ENCODE data around the gene ANP32A.

The ANP32A gene

DNA sequence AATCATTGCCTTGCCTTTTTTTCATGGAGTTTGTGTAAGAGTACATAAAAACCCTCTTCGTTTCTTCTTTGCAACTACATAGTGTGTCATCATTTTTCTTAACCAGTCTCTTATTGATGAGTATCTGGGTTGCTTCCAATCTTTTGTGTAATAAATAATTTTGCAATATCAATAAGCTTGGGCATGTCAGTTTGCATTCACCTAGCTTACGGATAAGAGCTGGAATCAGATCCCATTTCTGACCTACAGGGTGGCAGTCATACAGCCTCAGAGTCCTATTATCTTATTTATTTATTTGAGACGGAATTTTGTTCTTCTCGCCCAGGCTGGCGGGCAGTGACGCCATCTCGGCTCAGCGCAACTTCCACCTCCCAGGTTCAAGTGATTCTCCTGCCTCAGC lies 18.3 kb downstream of the ANP32A start:
- Histone ChIP-seq H3K4me1 (ENCODE audit: control insufficient read depth, insufficient read depth, low read length) (peaks cover 19% of the 10 kb centered on the region), H3K4me3 (ENCODE audit: low read length) (no peak overlapping the region), H3K9ac (ENCODE audit: low read length) (no peak overlapping the region), H3K27me3 (ENCODE audit: control insufficient read depth, insufficient read depth, low read length) (no peaks in the 10 kb centered on the region), H3K27ac (ENCODE audit: low read depth, low read length) (no peak overlapping the region), H3K36me3 (ENCODE audit: control insufficient read depth, insufficient read depth, low read length) (no peaks in the 10 kb centered on the region)

DNA sequence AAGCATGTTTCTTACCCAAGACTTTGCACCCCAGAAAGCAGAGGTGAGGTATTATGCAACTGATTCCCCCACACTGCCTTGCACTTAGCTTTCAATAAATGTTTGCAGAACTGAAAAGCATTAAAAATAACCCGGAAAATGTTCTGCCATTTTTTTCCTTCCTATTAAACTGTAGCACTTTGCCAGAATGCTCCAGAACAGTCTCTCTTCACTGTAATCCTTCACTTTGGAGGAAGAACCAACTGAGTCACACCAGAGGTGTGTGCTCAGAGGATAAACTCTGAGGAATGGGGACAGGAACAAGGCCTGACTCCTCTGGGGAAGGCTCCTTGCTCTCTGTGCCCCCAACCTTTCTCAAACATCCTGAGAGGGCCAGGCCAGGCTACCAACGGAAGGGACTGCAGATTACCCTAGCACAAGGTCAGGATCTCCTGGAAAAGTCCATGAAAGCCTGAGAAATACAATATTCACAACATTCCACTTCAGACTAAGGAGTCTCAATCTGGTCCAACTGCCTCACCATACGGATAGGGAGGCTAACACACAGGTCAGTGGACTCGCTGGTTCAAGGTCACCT lies 19.0 kb downstream of the ANP32A start:
- no peak overlapping the region for H3K4me3 ChIP-seq (ENCODE audit: low read length)
- no peaks in the 10 kb centered on the region for H3K36me3 ChIP-seq (ENCODE audit: control insufficient read depth, insufficient read depth, low read length)
- no peak overlapping the region for H3K27ac ChIP-seq (ENCODE audit: low read depth, low read length)
- H3K9ac ChIP-seq (ENCODE audit: low read length): no peak overlapping the region
- no peaks in the 10 kb centered on the region for H3K27me3 ChIP-seq (ENCODE audit: control insufficient read depth, insufficient read depth, low read length)
- peaks cover 12% of the 10 kb centered on the region for H3K4me1 ChIP-seq (ENCODE audit: control insufficient read depth, insufficient read depth, low read length)

DNA sequence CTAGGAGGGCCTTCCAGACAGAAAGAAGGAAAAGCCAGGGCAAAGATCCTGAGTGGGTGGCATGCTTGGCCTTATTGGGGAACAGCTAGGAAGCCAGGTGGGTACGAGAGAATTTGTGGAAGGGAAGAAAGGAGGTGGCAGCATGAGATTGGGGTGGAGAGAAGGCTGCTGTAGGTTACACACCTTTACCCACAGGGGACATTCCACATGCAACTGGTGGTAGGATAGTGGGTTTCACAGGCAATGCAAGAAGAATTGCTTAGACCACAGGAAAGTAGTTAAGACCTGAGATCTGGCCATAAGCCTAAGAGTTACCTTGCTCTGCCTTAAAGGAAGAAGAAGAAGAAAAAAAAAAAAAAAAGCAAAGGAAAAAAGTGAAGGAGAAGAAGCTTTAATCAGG lies 19.8 kb downstream of the ANP32A start:
- no peak overlapping the region for H3K27ac ChIP-seq (ENCODE audit: low read depth, low read length)
- H3K27me3 ChIP-seq (ENCODE audit: control insufficient read depth, insufficient read depth, low read length): no peaks in the 10 kb centered on the region
- peaks cover 4% of the 10 kb centered on the region for H3K4me1 ChIP-seq (ENCODE audit: control insufficient read depth, insufficient read depth, low read length)
- no peaks in the 10 kb centered on the region for H3K36me3 ChIP-seq (ENCODE audit: control insufficient read depth, insufficient read depth, low read length)
- no peak overlapping the region for H3K4me3 ChIP-seq (ENCODE audit: low read length)
- H3K9ac ChIP-seq (ENCODE audit: low read length): no peak overlapping the region

DNA sequence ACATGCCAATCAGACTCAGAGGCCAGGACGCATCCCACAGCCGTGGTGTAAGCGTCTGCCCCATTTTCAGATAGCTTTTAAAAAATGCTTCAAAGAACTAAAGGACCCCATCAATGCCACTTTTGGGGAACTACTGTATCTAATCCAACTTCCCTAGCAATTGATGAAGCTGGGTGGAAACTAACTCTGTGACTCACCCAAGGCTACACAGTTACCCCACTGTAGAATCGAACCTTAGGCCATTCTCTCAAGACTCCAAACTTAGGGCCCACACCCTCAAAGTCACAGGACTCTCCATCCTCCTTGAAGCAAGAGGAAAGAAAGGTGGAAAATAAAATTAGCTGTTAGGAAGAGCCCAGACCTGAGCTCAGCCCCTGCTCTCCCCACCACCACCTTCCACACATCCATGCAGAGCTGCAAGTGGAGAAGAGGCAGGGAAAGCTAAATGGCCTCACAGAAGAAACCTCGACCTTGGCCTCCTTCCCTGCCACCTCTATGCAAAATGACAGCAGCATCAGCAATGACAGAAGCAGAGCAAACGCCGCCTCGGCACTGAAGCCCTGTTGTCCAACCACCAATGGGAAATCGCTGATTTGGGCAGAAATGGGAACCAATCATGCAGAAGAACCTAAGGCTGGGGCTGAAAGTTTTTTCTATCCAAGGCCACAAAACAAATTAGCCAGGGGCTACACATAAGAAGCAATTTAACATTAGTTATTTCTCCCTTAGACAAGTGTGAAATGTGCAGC lies 22.2 kb downstream of the ANP32A start:
- H3K36me3 ChIP-seq (ENCODE audit: control insufficient read depth, insufficient read depth, low read length): no peaks in the 10 kb centered on the region
- H3K4me1 ChIP-seq (ENCODE audit: control insufficient read depth, insufficient read depth, low read length): peaks cover 15% of the 10 kb centered on the region
- no peak overlapping the region for H3K9ac ChIP-seq (ENCODE audit: low read length)
- H3K27me3 ChIP-seq (ENCODE audit: control insufficient read depth, insufficient read depth, low read length): no peaks in the 10 kb centered on the region
- no peak overlapping the region for H3K27ac ChIP-seq (ENCODE audit: low read depth, low read length)
- H3K4me3 ChIP-seq (ENCODE audit: low read length): no peak overlapping the region

DNA sequence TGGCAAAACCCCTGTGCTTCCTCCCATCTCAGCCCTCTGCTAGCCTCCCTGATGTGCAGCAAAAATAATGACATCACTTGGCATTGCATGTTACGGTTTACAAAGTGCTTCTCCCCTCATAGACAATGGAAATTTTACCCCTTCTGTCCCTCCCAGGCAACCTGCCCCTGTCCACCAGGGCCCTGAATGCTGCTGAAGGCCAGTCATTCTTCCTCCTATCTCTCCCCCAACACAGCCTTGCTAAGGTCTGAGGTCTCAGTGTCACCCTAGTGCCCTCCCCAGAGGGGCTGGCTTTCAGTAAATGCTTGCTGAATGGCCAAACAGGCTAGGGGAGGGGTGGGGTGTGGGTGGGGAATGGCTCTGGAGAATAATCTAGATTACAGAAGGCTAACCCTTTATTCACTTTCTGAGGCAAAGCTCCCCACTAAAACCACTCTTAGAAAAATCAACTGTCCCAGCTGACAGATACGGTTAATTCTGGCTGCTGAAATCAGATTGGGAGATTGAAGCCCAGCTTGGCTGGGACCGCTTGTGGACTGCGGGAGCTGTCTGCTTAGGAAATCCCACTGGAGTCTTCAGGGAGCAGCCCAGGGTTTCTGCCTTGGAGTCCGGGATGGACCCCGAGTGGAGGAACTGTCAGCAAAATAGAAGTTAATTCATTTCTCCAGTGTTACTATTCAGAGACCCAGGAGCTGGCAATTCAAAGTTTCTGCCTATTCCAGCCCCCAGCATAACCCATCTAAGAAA lies 22.9 kb downstream of the ANP32A start:
- Histone ChIP-seq H3K9ac (ENCODE audit: low read length) (no peak overlapping the region), H3K4me1 (ENCODE audit: control insufficient read depth, insufficient read depth, low read length) (peaks cover 21% of the 10 kb centered on the region), H3K4me3 (ENCODE audit: low read length) (no peak overlapping the region), H3K27ac (ENCODE audit: low read depth, low read length) (no peak overlapping the region), H3K27me3 (ENCODE audit: control insufficient read depth, insufficient read depth, low read length) (no peaks in the 10 kb centered on the region), H3K36me3 (ENCODE audit: control insufficient read depth, insufficient read depth, low read length) (no peaks in the 10 kb centered on the region)

DNA sequence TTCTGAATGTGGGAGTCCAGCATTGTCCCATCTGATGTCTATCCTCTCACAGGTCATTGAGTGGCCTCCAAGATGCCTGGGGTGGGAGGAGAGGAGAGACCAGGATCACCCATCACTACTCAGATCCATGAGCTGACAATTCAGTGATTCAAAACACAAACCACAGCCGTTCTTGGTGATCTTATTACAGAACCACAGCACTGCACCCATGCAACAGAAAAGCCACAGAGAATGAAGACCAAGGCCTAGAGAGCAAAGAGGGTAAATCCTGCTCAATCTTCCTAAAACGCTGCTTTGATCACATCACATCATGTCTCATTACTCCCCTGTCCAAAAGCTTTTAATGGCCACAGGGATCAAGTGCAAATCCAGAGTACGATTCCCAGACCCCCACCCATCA lies 23.5 kb downstream of the ANP32A start:
- Histone ChIP-seq H3K9ac (ENCODE audit: low read length) (no peak overlapping the region), H3K27me3 (ENCODE audit: control insufficient read depth, insufficient read depth, low read length) (no peaks in the 10 kb centered on the region), H3K4me3 (ENCODE audit: low read length) (no peak overlapping the region), H3K27ac (ENCODE audit: low read depth, low read length) (no peak overlapping the region), H3K4me1 (ENCODE audit: control insufficient read depth, insufficient read depth, low read length) (peaks cover 22% of the 10 kb centered on the region), H3K36me3 (ENCODE audit: control insufficient read depth, insufficient read depth, low read length) (no peaks in the 10 kb centered on the region)

DNA sequence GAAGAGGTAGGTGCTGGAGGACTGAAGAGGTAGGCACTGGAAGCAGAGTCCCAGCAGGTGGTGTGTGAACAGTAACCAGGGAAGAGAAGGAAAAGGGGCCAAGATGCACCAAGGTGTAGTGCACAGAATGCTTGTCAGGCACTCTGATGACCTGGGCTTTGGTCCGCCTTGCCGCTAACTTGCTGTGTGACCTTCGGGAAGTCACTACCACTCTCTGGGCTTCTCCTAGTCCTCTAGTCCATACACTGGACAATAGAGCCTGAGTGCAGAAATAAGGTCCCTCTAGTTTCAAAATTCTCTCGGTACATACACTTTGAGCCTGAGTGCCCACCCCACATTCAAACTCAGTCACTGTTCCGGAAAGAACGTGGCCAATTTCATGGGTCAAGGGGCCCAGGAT lies 24.1 kb downstream of the ANP32A start:
- H3K4me1 ChIP-seq (ENCODE audit: control insufficient read depth, insufficient read depth, low read length): peaks cover 22% of the 10 kb centered on the region
- H3K9ac ChIP-seq (ENCODE audit: low read length): no peak overlapping the region
- no peaks in the 10 kb centered on the region for H3K27me3 ChIP-seq (ENCODE audit: control insufficient read depth, insufficient read depth, low read length)
- no peak overlapping the region for H3K4me3 ChIP-seq (ENCODE audit: low read length)
- H3K27ac ChIP-seq (ENCODE audit: low read depth, low read length): no peak overlapping the region
- no peaks in the 10 kb centered on the region for H3K36me3 ChIP-seq (ENCODE audit: control insufficient read depth, insufficient read depth, low read length)

DNA sequence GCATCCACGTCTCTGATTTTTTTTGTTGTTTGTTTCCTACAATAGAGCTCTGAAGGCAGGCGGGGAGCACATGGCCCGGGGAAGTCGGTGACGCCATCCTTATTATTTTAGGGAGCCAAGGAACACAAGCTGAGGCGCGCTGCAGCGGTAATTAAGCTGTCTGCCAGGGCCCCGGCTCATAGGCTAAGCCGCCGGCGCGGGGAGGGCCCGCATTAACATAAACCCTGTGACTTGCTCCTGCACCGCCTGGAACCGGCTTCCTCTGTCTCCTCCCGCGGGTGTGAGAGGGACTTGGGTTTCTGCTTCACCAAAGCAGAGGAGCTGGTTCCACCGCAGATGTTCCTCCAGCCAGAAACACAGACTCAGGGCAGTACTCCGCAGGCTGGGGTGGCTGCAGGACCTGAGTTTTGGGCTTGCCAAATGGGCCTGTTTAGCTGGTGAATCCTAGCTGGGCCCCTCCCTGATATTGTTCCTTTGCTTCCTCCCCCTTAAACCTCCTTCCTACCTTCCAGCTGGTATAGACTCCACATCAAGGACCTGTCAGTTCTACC lies 25.3 kb downstream of the ANP32A start:
- Histone ChIP-seq H3K4me1 (ENCODE audit: control insufficient read depth, insufficient read depth, low read length) (peaks cover 22% of the 10 kb centered on the region), H3K27me3 (ENCODE audit: control insufficient read depth, insufficient read depth, low read length) (no peaks in the 10 kb centered on the region), H3K9ac (ENCODE audit: low read length) (no peak overlapping the region), H3K4me3 (ENCODE audit: low read length) (peak overlapping the region; percentile 5), H3K27ac (ENCODE audit: low read depth, low read length) (peak overlapping the region; percentile 45), H3K36me3 (ENCODE audit: control insufficient read depth, insufficient read depth, low read length) (no peaks in the 10 kb centered on the region)

DNA sequence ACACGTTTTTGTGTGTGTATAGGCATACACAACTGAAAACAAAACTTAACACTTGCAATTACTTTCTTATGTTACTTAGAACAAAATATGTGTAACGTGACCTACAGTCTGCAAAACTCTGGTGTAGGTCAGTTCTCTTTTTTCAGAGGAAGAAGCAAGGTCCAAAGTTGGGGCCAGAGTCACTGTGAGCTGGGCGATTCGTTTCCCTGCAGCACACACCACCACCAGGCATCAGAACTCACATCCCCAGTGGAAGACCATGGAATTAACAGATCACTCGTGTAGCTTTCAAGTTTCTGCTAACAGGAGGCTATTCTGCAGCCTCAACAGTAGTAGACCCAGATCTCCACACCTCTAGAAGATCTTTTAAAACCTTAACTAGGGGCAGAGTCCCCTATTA lies 25.8 kb downstream of the ANP32A start:
- no peaks in the 10 kb centered on the region for H3K27me3 ChIP-seq (ENCODE audit: control insufficient read depth, insufficient read depth, low read length)
- no peaks in the 10 kb centered on the region for H3K36me3 ChIP-seq (ENCODE audit: control insufficient read depth, insufficient read depth, low read length)
- H3K4me3 ChIP-seq (ENCODE audit: low read length): peak overlapping the region; percentile 5
- H3K9ac ChIP-seq (ENCODE audit: low read length): no peak overlapping the region
- peaks cover 24% of the 10 kb centered on the region for H3K4me1 ChIP-seq (ENCODE audit: control insufficient read depth, insufficient read depth, low read length)
- peak overlapping the region; percentile 15 for H3K27ac ChIP-seq (ENCODE audit: low read depth, low read length)

DNA sequence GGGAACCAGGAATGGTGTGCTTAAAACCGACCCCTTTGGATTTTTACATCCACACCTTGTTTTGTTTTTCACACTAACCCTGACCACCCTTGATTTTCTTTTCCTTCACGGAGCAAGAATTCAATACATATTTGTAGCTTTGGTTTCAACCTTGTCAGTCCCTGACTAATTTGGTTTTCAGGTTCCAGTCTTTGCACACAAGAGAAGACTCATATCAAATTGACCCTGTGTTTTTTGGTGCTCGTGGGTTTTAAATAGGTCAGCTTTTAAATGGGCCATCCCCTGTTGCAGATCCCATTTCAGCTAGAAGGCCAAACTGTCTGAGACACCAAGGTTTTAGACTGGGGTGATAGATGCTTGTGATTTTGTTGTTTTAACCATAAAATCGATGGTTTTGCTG lies 26.4 kb downstream of the ANP32A start:
- Histone ChIP-seq H3K27me3 (ENCODE audit: control insufficient read depth, insufficient read depth, low read length) (no peaks in the 10 kb centered on the region), H3K9ac (ENCODE audit: low read length) (no peak overlapping the region), H3K27ac (ENCODE audit: low read depth, low read length) (peak overlapping the region; percentile 15), H3K4me3 (ENCODE audit: low read length) (no peak overlapping the region), H3K4me1 (ENCODE audit: control insufficient read depth, insufficient read depth, low read length) (peaks cover 24% of the 10 kb centered on the region), H3K36me3 (ENCODE audit: control insufficient read depth, insufficient read depth, low read length) (no peaks in the 10 kb centered on the region)

DNA sequence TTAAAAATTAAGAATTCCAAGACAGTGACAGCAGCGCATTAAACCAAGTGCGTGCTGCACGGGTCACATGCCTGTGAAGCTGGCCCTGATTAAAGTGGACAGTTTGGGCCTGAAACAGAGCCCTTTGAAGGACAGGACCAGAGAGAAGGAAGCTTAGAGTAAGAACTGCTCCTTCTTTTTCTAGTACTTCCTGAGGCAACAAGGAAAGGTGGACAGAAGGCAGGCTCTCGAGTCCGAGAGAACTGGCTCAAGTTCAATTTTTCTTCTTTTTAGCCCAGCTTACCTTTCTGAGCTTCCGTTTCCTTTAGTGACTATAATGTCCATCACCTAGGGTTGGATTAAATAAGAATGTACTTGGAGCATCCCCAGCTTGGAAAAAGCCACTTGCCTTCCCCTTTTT lies 26.9 kb downstream of the ANP32A start:
- Histone ChIP-seq H3K4me3 (ENCODE audit: low read length) (no peak overlapping the region), H3K9ac (ENCODE audit: low read length) (no peak overlapping the region), H3K4me1 (ENCODE audit: control insufficient read depth, insufficient read depth, low read length) (peaks cover 27% of the 10 kb centered on the region), H3K27me3 (ENCODE audit: control insufficient read depth, insufficient read depth, low read length) (no peaks in the 10 kb centered on the region), H3K36me3 (ENCODE audit: control insufficient read depth, insufficient read depth, low read length) (no peaks in the 10 kb centered on the region), H3K27ac (ENCODE audit: low read depth, low read length) (no peak overlapping the region)

DNA sequence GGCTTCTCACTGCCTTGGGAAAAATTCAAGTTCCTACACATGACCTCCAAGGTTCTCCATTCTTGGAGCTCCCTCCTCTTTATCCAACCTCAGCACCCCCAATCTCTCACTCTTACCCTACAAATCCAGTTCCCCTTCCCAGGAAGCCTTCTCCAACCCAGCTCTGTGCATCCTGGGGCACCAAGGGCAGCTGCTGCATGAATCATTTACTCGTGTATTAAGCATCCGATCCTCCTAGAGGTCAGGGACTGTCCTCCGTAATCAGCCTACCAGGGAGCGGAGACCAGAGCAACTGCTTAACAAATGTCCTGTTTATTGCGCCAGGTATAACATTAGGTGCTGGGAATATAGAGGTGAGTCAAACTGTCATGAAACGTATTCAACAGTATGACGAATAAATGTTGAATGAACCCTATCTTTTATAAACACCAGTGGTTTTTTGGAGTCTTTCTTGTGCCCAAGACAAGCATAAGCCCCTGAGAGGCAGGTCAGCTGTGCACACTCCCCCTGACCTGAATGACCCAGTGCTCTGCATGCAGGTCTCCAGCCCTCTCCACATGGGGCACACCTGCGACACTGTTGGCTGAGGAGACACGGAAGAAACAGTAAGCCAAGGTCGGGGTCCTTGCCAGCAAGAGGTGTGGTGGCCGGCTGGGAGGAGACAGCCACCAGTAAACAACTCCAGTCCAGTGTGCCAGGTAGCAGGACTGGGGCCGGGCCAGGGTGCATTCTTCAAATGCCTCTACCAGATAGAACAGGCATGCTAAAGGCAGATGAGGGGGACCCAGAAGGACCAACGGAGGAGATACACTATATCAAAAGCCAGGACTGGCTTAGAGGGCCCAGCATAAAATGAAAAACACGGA lies 27.6 kb downstream of the ANP32A start:
- H3K4me3 ChIP-seq (ENCODE audit: low read length): no peak overlapping the region
- H3K9ac ChIP-seq (ENCODE audit: low read length): no peak overlapping the region
- H3K36me3 ChIP-seq (ENCODE audit: control insufficient read depth, insufficient read depth, low read length): no peaks in the 10 kb centered on the region
- H3K4me1 ChIP-seq (ENCODE audit: control insufficient read depth, insufficient read depth, low read length): peaks cover 27% of the 10 kb centered on the region
- no peaks in the 10 kb centered on the region for H3K27me3 ChIP-seq (ENCODE audit: control insufficient read depth, insufficient read depth, low read length)
- H3K27ac ChIP-seq (ENCODE audit: low read depth, low read length): no peak overlapping the region

Data from rectal smooth muscle tissue (tissue), 1 donor.